ENCODE measurements around the gene RPL7L1.
"Not testable (repeated sequence)": the region's sequence is repeated elsewhere in the genome, so short reads cannot be mapped to it uniquely, and the experiment has no call there.

The RPL7L1 gene

GRCh38 chr6:42890311-42891198, 11.1 kb downstream of the RPL7L1 start:
- Histone ChIP-seq H3K27me3 (ENCODE audit: low read length) (no peaks in the 10 kb centered on the region), H3F3A (ENCODE audit: insufficient read depth) (peaks cover 43% of the 10 kb centered on the region), H3K79me2 (ENCODE audit: insufficient read depth, low read length) (no peaks in the 10 kb centered on the region), H3K4me2 (ENCODE audit: low read depth, low read length, poor library complexity, severe bottlenecking) (peak overlapping the region; percentile 77), H3K27ac (ENCODE audit: low read depth, low read length) (peak overlapping the region; percentile 80), H2AFZ (ENCODE audit: low read depth, low read length, severe bottlenecking) (peak overlapping the region; percentile 72), H3K9me2 (replicated peaks; ENCODE audit: insufficient read depth, low read length) (no peaks in the 10 kb centered on the region), H3K9ac (ENCODE audit: low read length) (peak overlapping the region; percentile 81), H3K36me3 (ENCODE audit: low read length) (peaks cover 5% of the 10 kb centered on the region; the same call in 1 of the 2 replicates), H3K4me3 (ENCODE audit: insufficient read depth, low read length, poor library complexity, severe bottlenecking) (peak overlapping the region; percentile 65), H4K20me1 (ENCODE audit: low read depth, low read length) (no peaks in the 10 kb centered on the region), H3K9me3 (ENCODE audit: insufficient read depth, low read length) (no peaks in the 10 kb centered on the region)
- TF ChIP-seq EZH2phosphoT487 (conservative IDR thresholded peaks at IDR 0.05; ENCODE audit: low read length), result no peak
- TF ChIP-seq CTCF (IDR thresholded peaks at IDR 0.05; ENCODE audit: insufficient read depth, low read length, poor library complexity, severe bottlenecking), result no peak

GRCh38 chr6:42891199-42891722, 11.8 kb downstream of the RPL7L1 start:
- Histone ChIP-seq H3K9ac (ENCODE audit: low read length) (peak overlapping the region; percentile 81), H3K27me3 (ENCODE audit: low read length) (no peaks in the 10 kb centered on the region), H2AFZ (ENCODE audit: low read depth, low read length, severe bottlenecking) (peak overlapping the region; percentile 72), H3K4me2 (ENCODE audit: low read depth, low read length, poor library complexity, severe bottlenecking) (peak overlapping the region; percentile 77), H3K4me3 (ENCODE audit: insufficient read depth, low read length, poor library complexity, severe bottlenecking) (peak overlapping the region; percentile 65), H4K20me1 (ENCODE audit: low read depth, low read length) (no peaks in the 10 kb centered on the region), H3F3A (ENCODE audit: insufficient read depth) (peaks cover 38% of the 10 kb centered on the region), H3K36me3 (ENCODE audit: low read length) (no peaks in the 10 kb centered on the region), H3K9me2 (replicated peaks; ENCODE audit: insufficient read depth, low read length) (no peaks in the 10 kb centered on the region), H3K9me3 (ENCODE audit: insufficient read depth, low read length) (no peaks in the 10 kb centered on the region), H3K27ac (ENCODE audit: low read depth, low read length) (peak overlapping the region; percentile 80), H3K79me2 (ENCODE audit: insufficient read depth, low read length) (no peaks in the 10 kb centered on the region)
- no peak for TF ChIP-seq EZH2phosphoT487 (conservative IDR thresholded peaks at IDR 0.05; ENCODE audit: low read length)
- TF ChIP-seq CTCF (IDR thresholded peaks at IDR 0.05; ENCODE audit: insufficient read depth, low read length, poor library complexity, severe bottlenecking), result no peak

GRCh38 chr6:42894041-42894828, 14.8 kb downstream of the RPL7L1 start:
- H4K20me1 ChIP-seq (ENCODE audit: low read depth, low read length); H3K36me3 ChIP-seq (ENCODE audit: low read length); H3K27me3 ChIP-seq (ENCODE audit: low read length); H3K79me2 ChIP-seq (ENCODE audit: insufficient read depth, low read length); H3K9me2 ChIP-seq (replicated peaks; ENCODE audit: insufficient read depth, low read length); H3K9me3 ChIP-seq (ENCODE audit: insufficient read depth, low read length): not testable (repeated sequence)
- peaks cover 38% of the 10 kb centered on the region for H3F3A ChIP-seq (ENCODE audit: insufficient read depth)
- peak overlapping the region; percentile 16 for H3K4me3 ChIP-seq (ENCODE audit: insufficient read depth, low read length, poor library complexity, severe bottlenecking)
- H3K27ac ChIP-seq (ENCODE audit: low read depth, low read length), result peak overlapping the region; percentile 89
- H2AFZ ChIP-seq (ENCODE audit: low read depth, low read length, severe bottlenecking), result peak overlapping the region; percentile 80
- peak overlapping the region; percentile 63 for H3K4me2 ChIP-seq (ENCODE audit: low read depth, low read length, poor library complexity, severe bottlenecking)
- peak overlapping the region; percentile 53 for H3K9ac ChIP-seq (ENCODE audit: low read length)
